ENCODE data around the gene CUX1.

CUX1 gene

GRCh38 chr7:102184303-102184702, 366.9 kb downstream of the CUX1 start:
- Histone ChIP-seq H3K4me3 (ENCODE audit: low read depth in 1 of 2, low read length in 1 of 2) (no peak overlapping the region), H3K9me3 (no peaks in the 10 kb centered on the region), H3K27me3 (no peaks in the 10 kb centered on the region), H3K36me3 (peaks cover 85% of the 10 kb centered on the region), H3K27ac (no peak overlapping the region), H3K4me1 (ENCODE audit: control insufficient read depth in 1 of 2, insufficient read depth in 1 of 2, low read depth in 1 of 2, low read length in 1 of 2) (no peaks in the 10 kb centered on the region)
- TF ChIP-seq, protein P1, sequence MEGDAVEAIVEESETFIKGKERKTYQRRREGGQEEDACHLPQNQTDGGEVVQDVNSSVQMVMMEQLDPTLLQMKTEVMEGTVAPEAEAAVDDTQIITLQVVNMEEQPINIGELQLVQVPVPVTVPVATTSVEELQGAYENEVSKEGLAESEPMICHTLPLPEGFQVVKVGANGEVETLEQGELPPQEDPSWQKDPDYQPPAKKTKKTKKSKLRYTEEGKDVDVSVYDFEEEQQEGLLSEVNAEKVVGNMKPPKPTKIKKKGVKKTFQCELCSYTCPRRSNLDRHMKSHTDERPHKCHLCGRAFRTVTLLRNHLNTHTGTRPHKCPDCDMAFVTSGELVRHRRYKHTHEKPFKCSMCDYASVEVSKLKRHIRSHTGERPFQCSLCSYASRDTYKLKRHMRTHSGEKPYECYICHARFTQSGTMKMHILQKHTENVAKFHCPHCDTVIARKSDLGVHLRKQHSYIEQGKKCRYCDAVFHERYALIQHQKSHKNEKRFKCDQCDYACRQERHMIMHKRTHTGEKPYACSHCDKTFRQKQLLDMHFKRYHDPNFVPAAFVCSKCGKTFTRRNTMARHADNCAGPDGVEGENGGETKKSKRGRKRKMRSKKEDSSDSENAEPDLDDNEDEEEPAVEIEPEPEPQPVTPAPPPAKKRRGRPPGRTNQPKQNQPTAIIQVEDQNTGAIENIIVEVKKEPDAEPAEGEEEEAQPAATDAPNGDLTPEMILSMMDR (IDR thresholded peaks at IDR 0.05): no peak

DNA sequence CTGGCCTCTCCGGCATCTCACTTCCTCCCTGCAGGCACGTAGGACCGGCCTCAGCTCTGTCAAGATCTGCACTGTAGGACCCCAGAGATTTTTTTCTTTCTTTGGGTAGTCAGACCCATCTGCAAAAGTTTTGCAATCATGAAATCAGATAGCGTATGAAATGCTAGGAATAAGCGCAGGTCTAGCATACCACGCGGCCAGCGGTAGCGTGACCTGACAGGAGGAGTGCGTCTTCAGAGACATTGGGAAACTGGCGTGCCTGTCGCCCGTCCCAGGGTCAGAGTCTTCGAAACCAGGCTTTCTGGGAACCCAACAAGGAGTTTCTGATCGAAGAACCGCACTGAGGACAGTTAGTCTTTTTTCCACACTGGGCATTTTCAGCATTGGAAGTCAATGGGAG, 368.4 kb downstream of the CUX1 start:
- Histone ChIP-seq H3K4me1 (ENCODE audit: control insufficient read depth in 1 of 2, insufficient read depth in 1 of 2, low read depth in 1 of 2, low read length in 1 of 2) (no peaks in the 10 kb centered on the region), H3K27me3 (no peaks in the 10 kb centered on the region), H3K9me3 (no peaks in the 10 kb centered on the region), H3K4me3 (ENCODE audit: low read depth in 1 of 2, low read length in 1 of 2) (no peak overlapping the region), H3K36me3 (peaks cover 86% of the 10 kb centered on the region), H3K27ac (no peak overlapping the region)
- TF ChIP-seq, protein P1 (IDR thresholded peaks at IDR 0.05): no peak

DNA sequence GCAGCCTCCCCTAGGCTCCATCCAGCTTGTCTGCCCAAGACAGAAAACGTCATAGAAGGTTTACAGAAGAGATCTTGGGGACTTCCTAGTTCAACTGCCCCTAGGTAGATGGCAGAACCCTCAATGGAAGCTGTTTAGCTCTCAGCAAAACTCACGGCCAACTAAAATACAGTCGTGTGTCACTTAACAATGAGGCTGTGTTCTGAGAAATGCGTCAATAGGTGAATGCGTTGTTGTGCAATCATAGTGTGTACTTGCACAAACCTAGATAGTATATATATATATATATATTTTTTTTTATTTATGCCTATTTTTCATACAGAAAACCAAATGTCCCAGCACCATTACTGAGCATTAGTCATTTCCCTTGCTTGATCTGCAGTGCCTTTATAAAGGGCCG, 368.9 kb downstream of the CUX1 start:
- TF ChIP-seq, protein P1 (IDR thresholded peaks at IDR 0.05): no peak
- no peaks in the 10 kb centered on the region for H3K4me1 ChIP-seq (ENCODE audit: control insufficient read depth in 1 of 2, insufficient read depth in 1 of 2, low read depth in 1 of 2, low read length in 1 of 2)
- H3K9me3 ChIP-seq: no peaks in the 10 kb centered on the region
- no peak overlapping the region for H3K4me3 ChIP-seq (ENCODE audit: low read depth in 1 of 2, low read length in 1 of 2)
- H3K27ac ChIP-seq: no peak overlapping the region
- H3K27me3 ChIP-seq: no peaks in the 10 kb centered on the region
- peaks cover 87% of the 10 kb centered on the region for H3K36me3 ChIP-seq

- Histone ChIP-seq H3K27ac (no peak overlapping the region), H3K27me3 (no peaks in the 10 kb centered on the region), H3K36me3 (peaks cover 88% of the 10 kb centered on the region), H3K4me1 (ENCODE audit: control insufficient read depth in 1 of 2, insufficient read depth in 1 of 2, low read depth in 1 of 2, low read length in 1 of 2) (no peaks in the 10 kb centered on the region), H3K9me3 (no peaks in the 10 kb centered on the region), H3K4me3 (ENCODE audit: low read depth in 1 of 2, low read length in 1 of 2) (no peak overlapping the region)
- TF ChIP-seq, protein P1 (IDR thresholded peaks at IDR 0.05): no peak
These were observed 371.3 kb downstream of the CUX1 start for GRCh38 chr7:102188746-102189145.

DNA sequence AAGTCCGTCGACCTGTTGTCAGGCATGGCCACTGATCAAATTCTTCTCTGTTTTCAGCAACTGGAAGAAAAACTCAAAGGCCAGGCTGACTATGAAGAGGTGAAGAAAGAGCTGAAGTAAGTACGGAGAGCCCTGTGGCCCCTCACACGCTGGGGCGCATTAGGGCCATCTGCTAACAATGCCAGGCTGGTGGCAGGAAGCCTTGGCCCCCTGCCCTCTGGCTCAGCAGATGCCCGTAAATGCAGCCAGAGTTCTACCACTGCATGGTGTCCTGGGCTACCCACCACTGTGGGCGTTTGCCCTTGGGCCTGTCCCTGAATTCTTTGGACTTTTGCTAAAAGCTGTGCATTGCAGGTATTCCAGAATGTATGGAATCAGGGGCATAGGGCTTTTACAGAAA, 372.3 kb downstream of the CUX1 start:
- Histone ChIP-seq H3K27ac (no peak overlapping the region), H3K36me3 (peaks cover 88% of the 10 kb centered on the region), H3K9me3 (no peaks in the 10 kb centered on the region)

More for the DNA sequence above, 372.3 kb downstream of the CUX1 start:
- TF ChIP-seq, protein P1 (IDR thresholded peaks at IDR 0.05): no peak
- Histone ChIP-seq H3K27me3 (no peaks in the 10 kb centered on the region), H3K4me3 (ENCODE audit: low read depth in 1 of 2, low read length in 1 of 2) (no peak overlapping the region), H3K4me1 (ENCODE audit: control insufficient read depth in 1 of 2, insufficient read depth in 1 of 2, low read depth in 1 of 2, low read length in 1 of 2) (no peaks in the 10 kb centered on the region)

Measured in neutrophil (primary cell).